Esophagus muscularis mucosa (tissue), 3 donors: ENCODE data around the gene ANXA6.

Experiments used
- CTCF ChIP-seq, 3 experiments: fragments of 200-600 bp in 2 of 3; fragments of 450-650 bp in 1 of 3; sonication (generic) in 2 of 3; IDR thresholded peaks; one replicate each; pipeline ENCODE4 v1.5.1; 2017 to 2019; ENCODE audit warnings: antibody characterized with exemption in 3 of 3, mild to moderate bottlenecking in 2 of 3, moderate library complexity in 1 of 3
- POLR2A ChIP-seq: fragments of 450-650 bp; IDR thresholded peaks from one replicate; pipeline ENCODE4 v1.6.1; 2017; ENCODE audit warnings: antibody characterized with exemption, moderate library complexity, mild to moderate bottlenecking, low read depth

GRCh38 chr5:151196556-151197290 lies 39.1 kb upstream of the ANXA6 start:
- TF ChIP-seq CTCF (IDR thresholded peaks at IDR 0.05) (no peak), POLR2A (no peak)
